PFSK-1 (cell line): Measurements from ENCODE around the gene CHAF1B.

Experiments
- FOXP2 ChIP-seq: optimal IDR thresholded peaks from 2 replicates; pipeline ENCODE3; 2011; ENCODE audit warnings: borderline replicate concordance, control low read depth, inconsistent platforms; ENCODE audit not compliant: insufficient read depth; ENCODE audit errors: extremely low read length, extremely low read depth
- POLR2AphosphoS5 ChIP-seq: IDR thresholded peaks from 2 replicates; pipeline ENCODE4 v1.6.1; 2012; ENCODE audit warnings: low read depth, mild to moderate bottlenecking, control low read depth, low read length, moderate library complexity
- REST ChIP-seq, 2 experiments: IDR thresholded peaks; 2 replicates each; pipeline versions ENCODE4 v1.6.1 to v1.8.0; 2011 to 2012; ENCODE audit warnings: low read depth in 2 of 2, low read length in 2 of 2, control low read depth in 1 of 2, inconsistent platforms in 1 of 2, mild to moderate bottlenecking in 1 of 2, moderate library complexity in 1 of 2; ENCODE audit not compliant: insufficient read depth in 1 of 2
- SIN3A ChIP-seq: IDR thresholded peaks from 2 replicates; pipeline ENCODE4 v1.6.1; 2012; ENCODE audit warnings: mild to moderate bottlenecking, low read length, moderate library complexity, borderline replicate concordance; ENCODE audit not compliant: insufficient read depth
- TAF1 ChIP-seq: IDR thresholded peaks from 2 replicates; pipeline ENCODE4 v1.6.1; 2012; ENCODE audit warnings: low read length, control low read depth, borderline replicate concordance; ENCODE audit not compliant: insufficient read depth

GRCh38 chr21:36423771-36424433 lies 38.7 kb downstream of the CHAF1B start:
- TF ChIP-seq POLR2AphosphoS5 (no peak), REST (IDR thresholded peaks at IDR 0.05; ENCODE audit: insufficient read depth in 1 of 2, low read depth in 2 of 2, low read length in 2 of 2) (no peak), SIN3A (no peak), TAF1 (no peak), FOXP2 (no peak)
